Activated CD4-positive, CD25-positive, alpha-beta regulatory T cell (primary cell): ENCODE data around the gene SSR3.
"Not testable (repeated sequence)": the region's sequence is repeated elsewhere in the genome, so short reads cannot be mapped to it uniquely, and the experiment has no call there.

Experiments
- DNase-seq, 4 experiments: peaks; one replicate each; lab custom pipeline; 2025; lab: John Stamatoyannopoulos, UW

SSR3 gene

GRCh38 chr3:156576051-156576450, 21.1 kb upstream of the SSR3 start:
- no peak for DNase-seq

GRCh38 chr3:156575641-156576040, 20.7 kb upstream of the SSR3 start:
- no peak for DNase-seq

- DNase-seq = not testable (repeated sequence)
These were observed 15.0 kb upstream of the SSR3 start for GRCh38 chr3:156569881-156570280.

GRCh38 chr3:156569016-156569415, 14.1 kb upstream of the SSR3 start:
- DNase-seq = not testable (repeated sequence)

GRCh38 chr3:156563900-156564682, 9.2 kb upstream of the SSR3 start:
- DNase-seq = no peak

GRCh38 chr3:156562486-156562885, 7.6 kb upstream of the SSR3 start:
- DNase-seq = not testable (repeated sequence)

GRCh38 chr3:156561533-156561932, 6.6 kb upstream of the SSR3 start:
- no peak for DNase-seq

- DNase-seq = no peak
These were observed 4.4 kb upstream of the SSR3 start for GRCh38 chr3:156559321-156559720.

GRCh38 chr3:156558389-156558788, 3.5 kb upstream of the SSR3 start:
- no peak for DNase-seq

GRCh38 chr3:156554515-156554841, 439 bp downstream of the SSR3 start:
- no peak for DNase-seq

- DNase-seq = no peak
These were observed 1.1 kb downstream of the SSR3 start for GRCh38 chr3:156553705-156554356.

- DNase-seq = no peak
These were observed 1.9 kb downstream of the SSR3 start for GRCh38 chr3:156552973-156553372.

- DNase-seq = no peak
These were observed 3.2 kb downstream of the SSR3 start for GRCh38 chr3:156551746-156552145.

GRCh38 chr3:156551261-156551660, 3.7 kb downstream of the SSR3 start:
- no peak for DNase-seq

GRCh38 chr3:156548902-156549301, 6.0 kb downstream of the SSR3 start:
- no peak for DNase-seq

- no peak for DNase-seq
These were observed 6.8 kb downstream of the SSR3 start for GRCh38 chr3:156548041-156548687.

- no peak for DNase-seq
These were observed 7.3 kb downstream of the SSR3 start for GRCh38 chr3:156547637-156548036.

- DNase-seq = no peak
These were observed 11.8 kb downstream of the SSR3 start for GRCh38 chr3:156543043-156543555.

- no peak for DNase-seq
These were observed 12.5 kb downstream of the SSR3 start for GRCh38 chr3:156542101-156543042.

GRCh38 chr3:156539802-156540201, 15.1 kb downstream of the SSR3 start:
- no peak for DNase-seq

- no peak for DNase-seq
These were observed 15.9 kb downstream of the SSR3 start for GRCh38 chr3:156539051-156539450.
